GM12864 (cell line): ENCODE data around the gene DNAH3.
A peak's percentile ranks its signal among the peaks of the same experiment; 100 is the strongest.

ENCODE experiments used
- DNase-seq: peaks from one replicate; pipeline ENCODE4 v3.0.0-alpha.2; 2011; ENCODE audit warnings: low read depth
- H3K4me3 ChIP-seq: 2 replicates; pipeline ENCODE4 v1.5.1; 2011; ENCODE audit warnings: mild to moderate bottlenecking, low read depth, low read length, control low read depth
- TF ChIP-seq, protein P1 (sequence below): IDR thresholded peaks from 2 replicates; pipeline ENCODE4 v1.5.1; 2011; ENCODE audit warnings: low read depth, mild to moderate bottlenecking, moderate library complexity, low read length, control low read depth, inconsistent platforms; ENCODE audit errors: missing control alignments

The DNAH3 gene

DNA sequence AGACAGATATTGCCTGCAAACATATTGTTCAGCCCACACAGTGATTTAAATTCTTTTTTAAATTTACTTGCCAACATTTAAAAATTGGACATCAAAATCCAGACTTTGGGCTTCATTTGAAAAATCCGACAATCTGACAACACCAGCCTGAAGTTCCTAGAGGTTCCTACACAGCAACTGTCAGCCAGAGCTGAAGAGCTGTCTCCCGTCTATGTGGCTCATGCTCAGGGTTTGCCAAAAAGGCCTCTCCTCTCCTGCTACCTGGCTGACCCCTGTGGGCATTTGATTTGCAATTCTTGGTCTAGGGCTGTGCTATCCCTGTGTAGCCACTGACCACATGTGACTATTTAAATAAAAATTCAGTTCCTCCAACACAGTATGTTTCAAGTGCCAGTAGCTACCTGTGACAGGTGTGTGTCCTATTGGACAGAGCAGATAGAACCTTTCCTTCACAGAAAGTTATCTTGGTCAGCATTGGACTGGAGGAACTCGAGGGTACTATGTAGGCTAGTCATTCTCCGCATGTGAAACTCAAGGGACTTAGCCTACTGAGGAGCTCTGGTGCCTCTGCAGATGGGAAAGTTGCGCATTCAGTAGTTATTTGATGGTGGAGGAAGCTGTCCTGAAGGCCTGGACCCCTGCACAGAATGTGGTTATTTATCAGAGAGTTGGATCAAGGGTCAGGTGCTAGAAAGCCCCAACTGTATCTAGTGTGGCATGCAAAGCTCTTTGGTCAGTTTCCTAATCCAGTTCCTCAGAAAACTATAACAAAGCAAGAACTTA is 247.3 kb downstream of the DNAH3 start:
- no peak for DNase-seq
- H3K4me3 ChIP-seq = no peak overlapping the region
- TF ChIP-seq, protein P1, sequence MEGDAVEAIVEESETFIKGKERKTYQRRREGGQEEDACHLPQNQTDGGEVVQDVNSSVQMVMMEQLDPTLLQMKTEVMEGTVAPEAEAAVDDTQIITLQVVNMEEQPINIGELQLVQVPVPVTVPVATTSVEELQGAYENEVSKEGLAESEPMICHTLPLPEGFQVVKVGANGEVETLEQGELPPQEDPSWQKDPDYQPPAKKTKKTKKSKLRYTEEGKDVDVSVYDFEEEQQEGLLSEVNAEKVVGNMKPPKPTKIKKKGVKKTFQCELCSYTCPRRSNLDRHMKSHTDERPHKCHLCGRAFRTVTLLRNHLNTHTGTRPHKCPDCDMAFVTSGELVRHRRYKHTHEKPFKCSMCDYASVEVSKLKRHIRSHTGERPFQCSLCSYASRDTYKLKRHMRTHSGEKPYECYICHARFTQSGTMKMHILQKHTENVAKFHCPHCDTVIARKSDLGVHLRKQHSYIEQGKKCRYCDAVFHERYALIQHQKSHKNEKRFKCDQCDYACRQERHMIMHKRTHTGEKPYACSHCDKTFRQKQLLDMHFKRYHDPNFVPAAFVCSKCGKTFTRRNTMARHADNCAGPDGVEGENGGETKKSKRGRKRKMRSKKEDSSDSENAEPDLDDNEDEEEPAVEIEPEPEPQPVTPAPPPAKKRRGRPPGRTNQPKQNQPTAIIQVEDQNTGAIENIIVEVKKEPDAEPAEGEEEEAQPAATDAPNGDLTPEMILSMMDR = no peak

DNA sequence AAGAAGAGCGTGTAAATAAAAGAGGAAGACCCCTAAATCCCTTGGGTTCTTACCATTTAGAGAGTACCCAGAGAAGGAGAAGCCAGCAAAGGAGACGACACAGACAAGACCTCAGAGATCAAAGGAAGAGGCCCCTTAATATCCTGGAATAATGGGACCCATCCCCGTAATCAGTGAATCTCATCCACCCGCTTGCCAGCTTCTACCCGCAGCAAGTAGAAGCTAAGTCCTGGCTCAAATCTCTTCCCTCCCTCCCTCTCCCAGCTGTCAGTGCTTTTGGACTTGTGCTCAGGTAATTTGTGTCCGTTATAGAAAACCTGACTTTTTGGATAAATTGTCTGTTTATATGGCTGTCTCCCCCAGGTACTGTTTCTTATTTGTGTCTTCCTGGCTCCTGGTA is 248.2 kb downstream of the DNAH3 start:
- DNase-seq = no peak
- peak overlapping the region; percentile 81; the same call in 1 of the 2 replicates for H3K4me3 ChIP-seq

DNA sequence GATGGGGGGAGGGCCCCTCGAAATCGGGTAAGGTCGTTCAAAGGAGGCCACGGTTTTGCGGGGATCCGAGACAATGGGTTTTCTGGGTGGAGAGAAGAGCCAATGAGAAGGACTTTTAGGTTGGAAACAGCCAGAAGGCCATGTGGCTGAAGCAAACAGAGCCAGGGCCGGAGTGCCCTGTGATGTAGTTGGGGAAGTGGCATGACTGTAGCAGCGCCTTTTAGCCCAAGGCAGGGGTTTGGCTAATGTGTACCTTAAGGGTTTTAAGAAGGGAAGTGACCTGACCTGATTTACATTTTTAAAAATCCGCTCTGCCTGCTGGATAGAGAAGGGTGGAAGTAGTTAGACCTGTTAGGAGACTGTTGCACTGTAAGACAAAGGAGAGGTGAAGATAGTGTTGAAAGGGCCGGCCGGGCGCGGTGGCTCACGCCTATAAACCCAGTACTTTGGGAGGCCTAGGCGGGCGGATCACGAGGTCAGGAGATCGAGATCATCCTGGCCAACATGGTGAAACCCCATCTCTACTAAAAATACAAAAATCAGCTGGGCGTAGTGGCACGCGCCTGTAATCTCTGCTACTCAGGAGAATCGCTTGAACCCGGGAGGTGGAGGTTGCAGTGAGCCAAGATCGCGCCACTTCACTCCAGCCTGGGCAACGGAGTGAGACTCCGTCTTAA is 249.1 kb downstream of the DNAH3 start:
- peak; percentile 49 for DNase-seq
- H3K4me3 ChIP-seq = peak overlapping the region; percentile 81
- TF ChIP-seq, protein P1 = no peak

More for the DNA sequence above, 248.2 kb downstream of the DNAH3 start:
- TF ChIP-seq, protein P1 = no peak

DNA sequence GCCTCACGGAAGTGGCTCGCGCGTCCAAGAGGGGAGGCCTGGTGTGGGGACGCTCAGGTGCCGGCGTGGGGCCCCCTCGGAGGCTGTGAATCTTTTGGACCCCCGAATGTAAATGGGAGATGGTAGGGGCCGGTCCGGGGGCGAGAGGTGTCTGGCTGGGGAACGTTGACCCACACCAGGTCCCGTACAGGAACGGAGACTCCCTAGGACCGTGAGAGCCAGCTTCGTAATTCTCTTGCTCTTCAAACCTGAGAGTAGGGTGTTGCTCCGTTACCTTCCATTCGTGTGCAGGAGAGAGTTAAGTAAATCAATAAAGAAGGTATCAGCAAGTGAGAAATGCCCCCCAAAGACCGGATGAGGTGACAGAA is 249.6 kb downstream of the DNAH3 start:
- peak overlapping the region; percentile 81 for H3K4me3 ChIP-seq
- DNase-seq = no peak
- TF ChIP-seq, protein P1 = no peak

DNA sequence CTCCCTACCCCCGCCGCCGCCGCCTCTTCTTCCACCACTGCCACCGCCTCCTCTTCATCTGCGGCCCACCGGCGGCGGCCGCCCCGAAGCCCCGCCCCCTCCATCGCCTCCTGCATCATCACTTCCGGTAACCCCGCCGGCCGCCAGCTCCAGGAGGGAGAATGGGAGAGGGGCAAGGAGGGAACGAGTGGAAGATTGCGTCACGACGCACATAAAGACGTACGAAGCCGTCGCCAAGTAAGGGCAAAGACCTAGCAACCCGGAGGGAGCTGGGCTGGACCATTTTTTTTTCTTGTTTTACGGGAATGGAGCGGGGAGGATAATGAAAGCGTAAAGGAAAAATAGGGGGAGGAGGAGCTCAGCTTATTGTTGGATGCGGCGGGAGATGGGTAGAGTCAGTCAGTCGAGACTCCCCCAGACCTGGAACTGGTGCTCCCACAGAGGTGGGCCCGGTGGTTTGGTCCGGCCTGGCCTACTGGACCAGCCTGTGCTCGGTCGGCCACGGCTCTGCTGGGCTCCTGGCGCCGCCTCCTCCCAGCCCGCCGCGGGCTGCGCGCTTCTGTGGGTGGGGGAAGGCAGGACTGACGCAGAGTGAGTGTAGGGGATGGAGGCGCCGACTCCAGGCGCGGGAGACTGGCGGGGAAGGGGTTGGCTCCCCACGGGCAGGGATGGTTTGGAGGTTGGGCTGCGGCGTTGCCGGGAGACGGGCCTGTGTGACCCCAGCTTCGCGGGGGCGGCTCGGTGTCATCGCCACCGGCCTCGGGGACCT is 250.2 kb downstream of the DNAH3 start, which contains the start of the genes DCUN1D3 and LYRM1:
TSS of gene DCUN1D3 (minus strand) at position 60 of the 769 bp plus-strand sequence. CDS start 37,820 bp downstream, outside the sequence.
TSS of gene LYRM1 (plus strand) at position 473 of the 769 bp plus-strand sequence. CDS start 14,785 bp downstream, outside the sequence.
- TF ChIP-seq, protein P1 = no peak
- DNase-seq = peak; percentile 92
- peak within 1 kb of the TSS; percentile 81 for H3K4me3 ChIP-seq

DNA sequence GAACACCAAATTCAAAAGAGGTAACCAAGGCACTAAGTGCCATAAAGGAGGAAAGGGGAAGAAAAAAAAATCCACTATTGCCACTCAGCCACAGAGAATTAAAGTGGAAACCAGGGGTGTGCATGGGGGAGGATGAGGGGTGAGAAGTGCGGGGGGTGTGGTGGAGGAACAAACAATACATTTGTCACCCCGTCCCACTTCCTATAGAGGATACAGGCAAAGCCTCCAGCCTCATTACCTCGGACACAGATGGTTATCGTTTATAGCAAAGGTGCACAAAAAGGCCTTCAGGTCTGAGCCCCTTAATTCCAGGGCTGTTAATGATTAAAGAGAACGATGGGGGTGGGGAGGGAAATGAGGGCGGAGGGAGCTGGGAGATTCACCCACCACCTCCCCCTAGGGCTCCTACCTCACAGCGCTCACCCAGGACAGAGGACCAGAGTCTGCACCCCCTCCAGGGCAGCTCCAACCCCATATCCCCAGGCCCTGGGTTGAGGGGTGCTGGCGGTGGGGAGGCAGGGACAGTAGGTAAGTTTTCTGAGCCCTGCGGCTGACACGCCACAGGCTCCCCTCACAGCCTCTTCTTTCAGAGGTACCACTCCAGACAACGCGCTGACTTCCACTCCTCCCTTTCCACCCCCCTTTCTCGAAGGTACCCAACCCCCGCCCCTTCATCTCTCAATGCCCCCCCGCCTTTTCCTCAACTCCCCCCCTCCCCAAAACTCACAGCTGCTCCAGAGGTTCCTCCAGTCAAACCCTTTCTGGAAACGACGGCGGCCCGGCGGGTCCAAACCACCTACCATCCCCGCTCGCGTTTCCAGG is 251.0 kb downstream of the DNAH3 start:
- DNase-seq = no peak
- TF ChIP-seq, protein P1 = no peak
- H3K4me3 ChIP-seq = peak overlapping the region; percentile 81
